Retinal pigment epithelial cell (primary cell): Measurements from ENCODE around the gene GARNL3.

Experiments
- DNase-seq: peaks from one replicate; pipeline ENCODE4 v3.0.0-alpha.2; 2010; ENCODE audit warnings: low read depth
- H3K4me3 ChIP-seq: 2 replicates; pipeline ENCODE4 v1.5.1; 2011; ENCODE audit warnings: mild to moderate bottlenecking, low read length, control low read depth, moderate library complexity
- TF ChIP-seq, protein P1 (sequence below): conservative IDR thresholded peaks from 2 replicates; pipeline ENCODE4 v1.5.1; 2011; ENCODE audit warnings: low read depth, low read length, control low read depth, inconsistent platforms

The GARNL3 gene, protein sequence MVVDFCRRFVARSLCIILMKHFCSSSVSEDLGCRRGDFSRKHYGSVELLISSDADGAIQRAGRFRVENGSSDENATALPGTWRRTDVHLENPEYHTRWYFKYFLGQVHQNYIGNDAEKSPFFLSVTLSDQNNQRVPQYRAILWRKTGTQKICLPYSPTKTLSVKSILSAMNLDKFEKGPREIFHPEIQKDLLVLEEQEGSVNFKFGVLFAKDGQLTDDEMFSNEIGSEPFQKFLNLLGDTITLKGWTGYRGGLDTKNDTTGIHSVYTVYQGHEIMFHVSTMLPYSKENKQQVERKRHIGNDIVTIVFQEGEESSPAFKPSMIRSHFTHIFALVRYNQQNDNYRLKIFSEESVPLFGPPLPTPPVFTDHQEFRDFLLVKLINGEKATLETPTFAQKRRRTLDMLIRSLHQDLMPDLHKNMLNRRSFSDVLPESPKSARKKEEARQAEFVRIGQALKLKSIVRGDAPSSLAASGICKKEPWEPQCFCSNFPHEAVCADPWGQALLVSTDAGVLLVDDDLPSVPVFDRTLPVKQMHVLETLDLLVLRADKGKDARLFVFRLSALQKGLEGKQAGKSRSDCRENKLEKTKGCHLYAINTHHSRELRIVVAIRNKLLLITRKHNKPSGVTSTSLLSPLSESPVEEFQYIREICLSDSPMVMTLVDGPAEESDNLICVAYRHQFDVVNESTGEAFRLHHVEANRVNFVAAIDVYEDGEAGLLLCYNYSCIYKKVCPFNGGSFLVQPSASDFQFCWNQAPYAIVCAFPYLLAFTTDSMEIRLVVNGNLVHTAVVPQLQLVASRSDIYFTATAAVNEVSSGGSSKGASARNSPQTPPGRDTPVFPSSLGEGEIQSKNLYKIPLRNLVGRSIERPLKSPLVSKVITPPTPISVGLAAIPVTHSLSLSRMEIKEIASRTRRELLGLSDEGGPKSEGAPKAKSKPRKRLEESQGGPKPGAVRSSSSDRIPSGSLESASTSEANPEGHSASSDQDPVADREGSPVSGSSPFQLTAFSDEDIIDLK

GRCh38 chr9:127264462-127265219 lies at the start of gene GARNL3:
Gene GARNL3 (plus strand): TSS chr9:127264774. CDS start chr9:127264878, 104 bp downstream.
- DNase-seq, result no peak
- TF ChIP-seq, protein P1, sequence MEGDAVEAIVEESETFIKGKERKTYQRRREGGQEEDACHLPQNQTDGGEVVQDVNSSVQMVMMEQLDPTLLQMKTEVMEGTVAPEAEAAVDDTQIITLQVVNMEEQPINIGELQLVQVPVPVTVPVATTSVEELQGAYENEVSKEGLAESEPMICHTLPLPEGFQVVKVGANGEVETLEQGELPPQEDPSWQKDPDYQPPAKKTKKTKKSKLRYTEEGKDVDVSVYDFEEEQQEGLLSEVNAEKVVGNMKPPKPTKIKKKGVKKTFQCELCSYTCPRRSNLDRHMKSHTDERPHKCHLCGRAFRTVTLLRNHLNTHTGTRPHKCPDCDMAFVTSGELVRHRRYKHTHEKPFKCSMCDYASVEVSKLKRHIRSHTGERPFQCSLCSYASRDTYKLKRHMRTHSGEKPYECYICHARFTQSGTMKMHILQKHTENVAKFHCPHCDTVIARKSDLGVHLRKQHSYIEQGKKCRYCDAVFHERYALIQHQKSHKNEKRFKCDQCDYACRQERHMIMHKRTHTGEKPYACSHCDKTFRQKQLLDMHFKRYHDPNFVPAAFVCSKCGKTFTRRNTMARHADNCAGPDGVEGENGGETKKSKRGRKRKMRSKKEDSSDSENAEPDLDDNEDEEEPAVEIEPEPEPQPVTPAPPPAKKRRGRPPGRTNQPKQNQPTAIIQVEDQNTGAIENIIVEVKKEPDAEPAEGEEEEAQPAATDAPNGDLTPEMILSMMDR, result no peak
- H3K4me3 ChIP-seq, result no peak within 1 kb of the TSS

DNA sequence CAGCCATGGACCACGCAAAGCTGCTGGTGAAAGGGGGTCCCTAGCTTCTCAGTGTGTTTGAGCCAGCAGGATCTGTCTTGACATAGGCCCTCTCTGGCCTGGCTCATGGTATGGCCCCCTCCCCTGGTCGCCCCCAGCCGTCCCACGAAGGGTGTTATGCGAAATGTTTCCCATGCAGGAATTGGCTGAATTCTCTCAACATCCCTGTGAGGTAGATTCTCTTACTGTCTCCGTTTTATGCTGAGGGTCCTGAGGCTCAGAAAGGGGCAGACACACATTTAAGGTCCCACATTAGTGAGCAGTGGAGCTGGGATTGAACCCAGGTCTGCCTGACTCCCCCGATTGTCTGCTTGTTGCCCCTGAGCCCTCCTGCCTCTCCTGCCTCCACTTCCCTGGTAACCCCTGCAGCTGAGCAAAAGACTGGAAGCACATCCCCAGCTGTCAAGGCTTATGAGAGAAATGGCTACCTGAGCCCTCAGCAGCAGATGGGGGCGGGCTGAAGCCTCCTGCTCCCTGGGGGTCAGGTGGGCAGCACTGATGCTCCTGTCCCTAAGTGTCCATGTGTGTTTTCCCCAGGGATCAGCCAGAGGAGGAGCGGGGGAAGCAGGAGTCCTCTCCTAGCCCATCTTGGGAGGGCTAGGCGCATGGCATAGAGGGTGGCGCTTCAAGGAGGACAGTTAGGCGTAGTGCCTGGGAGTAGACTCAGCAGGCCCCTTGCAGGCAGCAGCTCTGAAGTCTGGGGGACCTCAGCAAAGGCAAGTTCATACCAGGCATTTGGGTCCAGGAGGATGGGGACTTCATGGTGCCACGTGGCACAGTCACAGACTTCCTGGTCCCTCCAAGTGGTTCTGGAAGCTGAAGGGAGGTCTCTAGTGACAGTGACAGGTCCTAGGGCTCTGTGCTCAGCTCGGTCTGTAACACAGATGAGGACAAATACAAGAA lies 49.0 kb upstream of the GARNL3 start:
- H3K4me3 ChIP-seq, result no peak overlapping the region
- TF ChIP-seq, protein P1, result no peak
- DNase-seq, result no peak

DNA sequence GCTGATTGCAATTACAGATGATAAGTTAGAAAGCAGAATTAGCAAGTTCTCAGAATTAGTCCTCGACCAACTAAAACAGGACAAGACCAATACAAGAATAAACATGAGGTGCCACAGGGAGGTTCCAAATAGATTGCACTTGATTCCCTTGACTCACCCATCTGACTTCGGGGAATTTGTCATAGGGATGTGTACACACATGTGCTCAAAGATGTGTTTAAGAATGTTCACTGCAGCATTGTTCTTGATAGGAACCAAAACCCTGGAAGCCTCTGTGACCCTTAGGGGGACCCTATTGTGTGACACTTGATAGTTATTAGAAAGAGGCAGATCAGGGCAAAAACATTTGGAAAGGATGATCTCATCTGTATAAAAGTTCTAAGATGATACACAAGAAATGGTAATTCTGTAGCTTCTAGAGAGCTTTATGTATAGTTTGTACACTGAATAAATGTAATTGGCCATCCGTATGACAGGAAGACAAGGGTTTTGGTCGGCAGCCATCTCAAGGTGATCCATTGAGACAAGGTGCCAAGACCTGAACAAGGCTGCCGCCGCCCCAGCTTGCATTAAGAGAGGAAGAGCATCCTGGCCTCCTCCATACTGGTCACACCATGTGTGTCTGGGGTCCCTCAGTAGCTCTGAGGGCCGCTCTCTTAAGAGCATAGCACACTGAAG lies 48.2 kb upstream of the GARNL3 start:
- no peak for DNase-seq
- TF ChIP-seq, protein P1, result no peak
- no peak overlapping the region for H3K4me3 ChIP-seq

GRCh38 chr9:127216888-127217217 lies 47.7 kb upstream of the GARNL3 start:
- DNase-seq, result no peak
- TF ChIP-seq, protein P1, result no peak
- no peak overlapping the region for H3K4me3 ChIP-seq

DNA sequence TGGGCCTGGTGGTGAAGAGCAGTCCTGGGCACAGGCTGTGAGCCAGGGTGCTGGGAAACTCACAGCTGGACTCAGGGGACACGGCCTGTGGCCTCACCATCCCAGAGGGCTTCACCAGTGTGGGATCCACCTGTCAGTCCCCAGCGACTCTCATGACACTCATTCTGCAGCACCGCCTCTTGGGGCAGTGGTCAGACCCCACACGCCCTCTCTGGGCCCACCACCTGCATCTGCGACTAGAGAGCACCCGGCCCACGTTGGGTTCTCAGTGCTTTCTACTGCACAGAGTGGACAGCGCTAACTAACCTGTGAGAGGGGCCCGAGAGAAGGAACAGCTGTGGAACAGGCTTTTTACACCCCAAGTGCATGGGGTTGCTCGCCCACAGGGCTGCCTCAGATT lies 45.8 kb upstream of the GARNL3 start:
- TF ChIP-seq, protein P1, result no peak
- H3K4me3 ChIP-seq, result no peak overlapping the region
- DNase-seq, result no peak
